ENCODE data around the gene MGARP. TPM values are rescaled to one million over a fixed set of nuclear protein-coding genes. Genes with fewer than 3 reads are reported as not detected.

Gene MGARP
- total and polyA plus RNA-seq, 4 donors, result 0.09 to 0.17 (median 0.09) TPM; not detected in 1

DNA sequence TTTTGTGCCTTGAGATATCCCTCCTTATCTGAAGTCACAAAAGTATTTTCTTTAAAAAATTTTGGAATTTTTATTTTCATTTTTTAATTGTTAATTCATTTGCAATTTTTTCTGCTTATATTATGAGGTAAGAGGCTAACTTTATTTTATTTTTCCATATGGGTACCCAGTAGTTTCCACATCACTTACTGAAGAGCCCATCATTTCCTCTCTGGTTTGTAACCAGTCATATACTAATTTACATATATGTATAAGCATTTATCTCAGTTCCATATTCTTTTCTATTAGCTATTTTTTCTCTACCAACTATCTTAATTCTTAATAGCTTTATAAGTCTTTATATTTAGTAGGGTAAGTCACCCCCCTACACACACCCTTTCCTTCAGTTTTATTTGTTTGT, 27.0 kb downstream of the MGARP start:
- no peaks in the 10 kb centered on the region for H3K36me3 ChIP-seq (ENCODE audit: control insufficient read depth in 4 of 4, insufficient read depth in 3 of 4, low read depth in 1 of 4, low read length in 3 of 4)
- DNase-seq (ENCODE audit: low spot score), result no peak
- no peak overlapping the region for H3K9ac ChIP-seq (ENCODE audit: low read depth in 1 of 2, low read length in 2 of 2)
- H3K9me3 ChIP-seq (ENCODE audit: control insufficient read depth in 4 of 4, low read length in 3 of 4), result no peaks in the 10 kb centered on the region
- H3K27me3 ChIP-seq (ENCODE audit: control insufficient read depth in 4 of 4, insufficient read depth in 4 of 4, low read length in 3 of 4), result no peaks in the 10 kb centered on the region
- H3K4me3 ChIP-seq (ENCODE audit: low read depth in 1 of 3, low read length in 3 of 3), result no peak overlapping the region
- no peaks in the 10 kb centered on the region for H3K4me1 ChIP-seq (ENCODE audit: control insufficient read depth in 4 of 4, insufficient read depth in 4 of 4, low read length in 3 of 4)
- no peak for TF ChIP-seq TAF1 (conservative IDR thresholded peaks at IDR 0.05)
- TF ChIP-seq FOXA2 (IDR thresholded peaks at IDR 0.05), result no peak
- TF ChIP-seq HNF4G (IDR thresholded peaks at IDR 0.05), result no peak
- TF ChIP-seq, protein P1, sequence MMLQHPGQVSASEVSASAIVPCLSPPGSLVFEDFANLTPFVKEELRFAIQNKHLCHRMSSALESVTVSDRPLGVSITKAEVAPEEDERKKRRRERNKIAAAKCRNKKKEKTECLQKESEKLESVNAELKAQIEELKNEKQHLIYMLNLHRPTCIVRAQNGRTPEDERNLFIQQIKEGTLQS (IDR thresholded peaks at IDR 0.05), result no peak
- no peak for TF ChIP-seq RXRA (IDR thresholded peaks at IDR 0.05)
- TF ChIP-seq YY1 (IDR thresholded peaks at IDR 0.05), result no peak
- TF ChIP-seq NR2F2 (IDR thresholded peaks at IDR 0.05), result no peak
- TF ChIP-seq RAD21 (IDR thresholded peaks at IDR 0.05), result no peak
- no peak for TF ChIP-seq FOXA1 (IDR thresholded peaks at IDR 0.05)
- TF ChIP-seq, protein P2, sequence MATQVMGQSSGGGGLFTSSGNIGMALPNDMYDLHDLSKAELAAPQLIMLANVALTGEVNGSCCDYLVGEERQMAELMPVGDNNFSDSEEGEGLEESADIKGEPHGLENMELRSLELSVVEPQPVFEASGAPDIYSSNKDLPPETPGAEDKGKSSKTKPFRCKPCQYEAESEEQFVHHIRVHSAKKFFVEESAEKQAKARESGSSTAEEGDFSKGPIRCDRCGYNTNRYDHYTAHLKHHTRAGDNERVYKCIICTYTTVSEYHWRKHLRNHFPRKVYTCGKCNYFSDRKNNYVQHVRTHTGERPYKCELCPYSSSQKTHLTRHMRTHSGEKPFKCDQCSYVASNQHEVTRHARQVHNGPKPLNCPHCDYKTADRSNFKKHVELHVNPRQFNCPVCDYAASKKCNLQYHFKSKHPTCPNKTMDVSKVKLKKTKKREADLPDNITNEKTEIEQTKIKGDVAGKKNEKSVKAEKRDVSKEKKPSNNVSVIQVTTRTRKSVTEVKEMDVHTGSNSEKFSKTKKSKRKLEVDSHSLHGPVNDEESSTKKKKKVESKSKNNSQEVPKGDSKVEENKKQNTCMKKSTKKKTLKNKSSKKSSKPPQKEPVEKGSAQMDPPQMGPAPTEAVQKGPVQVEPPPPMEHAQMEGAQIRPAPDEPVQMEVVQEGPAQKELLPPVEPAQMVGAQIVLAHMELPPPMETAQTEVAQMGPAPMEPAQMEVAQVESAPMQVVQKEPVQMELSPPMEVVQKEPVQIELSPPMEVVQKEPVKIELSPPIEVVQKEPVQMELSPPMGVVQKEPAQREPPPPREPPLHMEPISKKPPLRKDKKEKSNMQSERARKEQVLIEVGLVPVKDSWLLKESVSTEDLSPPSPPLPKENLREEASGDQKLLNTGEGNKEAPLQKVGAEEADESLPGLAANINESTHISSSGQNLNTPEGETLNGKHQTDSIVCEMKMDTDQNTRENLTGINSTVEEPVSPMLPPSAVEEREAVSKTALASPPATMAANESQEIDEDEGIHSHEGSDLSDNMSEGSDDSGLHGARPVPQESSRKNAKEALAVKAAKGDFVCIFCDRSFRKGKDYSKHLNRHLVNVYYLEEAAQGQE (IDR thresholded peaks at IDR 0.05), result no peak
- TF ChIP-seq JUND (IDR thresholded peaks at IDR 0.05), result no peak
- TF ChIP-seq, protein P3, sequence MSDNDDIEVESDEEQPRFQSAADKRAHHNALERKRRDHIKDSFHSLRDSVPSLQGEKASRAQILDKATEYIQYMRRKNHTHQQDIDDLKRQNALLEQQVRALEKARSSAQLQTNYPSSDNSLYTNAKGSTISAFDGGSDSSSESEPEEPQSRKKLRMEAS (IDR thresholded peaks at IDR 0.05), result no peak
- TF ChIP-seq SP1 (IDR thresholded peaks at IDR 0.05), result no peak
- no peak for TF ChIP-seq GABPA (IDR thresholded peaks at IDR 0.05 in 1 of 2, conservative IDR thresholded peaks at IDR 0.05 in 1 of 2)
- TF ChIP-seq EGR1 (IDR thresholded peaks at IDR 0.05; ENCODE audit: low read depth in 2 of 2), result no peak
- no peak for TF ChIP-seq HNF4A (conservative IDR thresholded peaks at IDR 0.05)
- TF ChIP-seq, protein P4, sequence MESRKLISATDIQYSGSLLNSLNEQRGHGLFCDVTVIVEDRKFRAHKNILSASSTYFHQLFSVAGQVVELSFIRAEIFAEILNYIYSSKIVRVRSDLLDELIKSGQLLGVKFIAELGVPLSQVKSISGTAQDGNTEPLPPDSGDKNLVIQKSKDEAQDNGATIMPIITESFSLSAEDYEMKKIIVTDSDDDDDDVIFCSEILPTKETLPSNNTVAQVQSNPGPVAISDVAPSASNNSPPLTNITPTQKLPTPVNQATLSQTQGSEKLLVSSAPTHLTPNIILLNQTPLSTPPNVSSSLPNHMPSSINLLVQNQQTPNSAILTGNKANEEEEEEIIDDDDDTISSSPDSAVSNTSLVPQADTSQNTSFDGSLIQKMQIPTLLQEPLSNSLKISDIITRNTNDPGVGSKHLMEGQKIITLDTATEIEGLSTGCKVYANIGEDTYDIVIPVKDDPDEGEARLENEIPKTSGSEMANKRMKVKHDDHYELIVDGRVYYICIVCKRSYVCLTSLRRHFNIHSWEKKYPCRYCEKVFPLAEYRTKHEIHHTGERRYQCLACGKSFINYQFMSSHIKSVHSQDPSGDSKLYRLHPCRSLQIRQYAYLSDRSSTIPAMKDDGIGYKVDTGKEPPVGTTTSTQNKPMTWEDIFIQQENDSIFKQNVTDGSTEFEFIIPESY (IDR thresholded peaks at IDR 0.05), result no peak
- TF ChIP-seq, protein P5, sequence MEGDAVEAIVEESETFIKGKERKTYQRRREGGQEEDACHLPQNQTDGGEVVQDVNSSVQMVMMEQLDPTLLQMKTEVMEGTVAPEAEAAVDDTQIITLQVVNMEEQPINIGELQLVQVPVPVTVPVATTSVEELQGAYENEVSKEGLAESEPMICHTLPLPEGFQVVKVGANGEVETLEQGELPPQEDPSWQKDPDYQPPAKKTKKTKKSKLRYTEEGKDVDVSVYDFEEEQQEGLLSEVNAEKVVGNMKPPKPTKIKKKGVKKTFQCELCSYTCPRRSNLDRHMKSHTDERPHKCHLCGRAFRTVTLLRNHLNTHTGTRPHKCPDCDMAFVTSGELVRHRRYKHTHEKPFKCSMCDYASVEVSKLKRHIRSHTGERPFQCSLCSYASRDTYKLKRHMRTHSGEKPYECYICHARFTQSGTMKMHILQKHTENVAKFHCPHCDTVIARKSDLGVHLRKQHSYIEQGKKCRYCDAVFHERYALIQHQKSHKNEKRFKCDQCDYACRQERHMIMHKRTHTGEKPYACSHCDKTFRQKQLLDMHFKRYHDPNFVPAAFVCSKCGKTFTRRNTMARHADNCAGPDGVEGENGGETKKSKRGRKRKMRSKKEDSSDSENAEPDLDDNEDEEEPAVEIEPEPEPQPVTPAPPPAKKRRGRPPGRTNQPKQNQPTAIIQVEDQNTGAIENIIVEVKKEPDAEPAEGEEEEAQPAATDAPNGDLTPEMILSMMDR (IDR thresholded peaks at IDR 0.05; ENCODE audit: low read depth, low read length, missing input control), result no peak
- H3K27ac ChIP-seq (ENCODE audit: low read depth in 1 of 2, low read length in 2 of 2), result no peak overlapping the region
